Measurements from ENCODE around the gene PCSK6.
A peak's percentile ranks its signal among the peaks of the same experiment; 100 is the strongest.

The PCSK6 gene

DNA sequence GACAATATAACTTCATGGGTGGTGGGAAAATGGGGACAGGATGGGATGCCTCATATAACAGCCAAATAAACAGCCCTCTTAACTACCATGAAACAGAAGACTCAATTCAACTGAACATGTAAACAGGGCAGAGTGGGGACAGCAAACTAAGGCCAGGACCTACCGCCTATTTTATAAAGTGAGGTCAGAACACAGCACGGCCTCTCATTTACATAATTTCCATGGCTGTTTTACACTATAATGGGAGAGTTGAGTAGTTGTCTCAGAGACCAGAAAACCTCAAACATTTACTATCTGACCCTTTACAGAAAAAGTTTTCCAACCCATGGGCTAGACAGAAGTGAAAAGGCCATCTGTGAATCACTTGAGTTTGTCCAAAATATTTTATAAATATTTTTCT is 137.8 kb downstream of the PCSK6 start:
- H3K4me2 ChIP-seq (ENCODE audit: insufficient read depth, low read length) = no peak overlapping the region
- DNase-seq (no peak), ATAC-seq (ENCODE audit: insufficient read depth, low read depth) (no peak)
- no peak overlapping the region for H2AFZ ChIP-seq (ENCODE audit: low read depth, low read length)
- TF ChIP-seq EZH2 (IDR thresholded peaks at IDR 0.05; ENCODE audit: borderline replicate concordance, low read depth, low read length, severe bottlenecking) (no peak), CTCF (IDR thresholded peaks at IDR 0.05; ENCODE audit: borderline replicate concordance, extremely low read depth, low read length, poor library complexity, severe bottlenecking) (no peak)
- no peaks in the 10 kb centered on the region for H3K27me3 ChIP-seq (ENCODE audit: insufficient read depth, low read length, poor library complexity)
- H3K4me3 ChIP-seq (ENCODE audit: low read depth in 1 of 2, low read length in 2 of 2) = no peak overlapping the region
- H3K9ac ChIP-seq (ENCODE audit: low read depth, low read length) = no peak overlapping the region
- no peak overlapping the region for H3K27ac ChIP-seq (ENCODE audit: low read length)
- H3K36me3 ChIP-seq (ENCODE audit: insufficient read depth, low read length) = no peaks in the 10 kb centered on the region
- peaks cover 15% of the 10 kb centered on the region for H3K4me1 ChIP-seq (ENCODE audit: insufficient read depth, low read length)
- H3K9me3 ChIP-seq (ENCODE audit: insufficient read depth, low read length, severe bottlenecking) = no peaks in the 10 kb centered on the region
- H3K79me2 ChIP-seq (ENCODE audit: insufficient read depth, low read length) = no peaks in the 10 kb centered on the region
- no peaks in the 10 kb centered on the region for H4K20me1 ChIP-seq (ENCODE audit: insufficient read depth, low read length)

- H3K27me3 ChIP-seq (ENCODE audit: insufficient read depth, low read length, poor library complexity) = no peaks in the 10 kb centered on the region
- H3K4me1 ChIP-seq (ENCODE audit: insufficient read depth, low read length) = peaks cover 18% of the 10 kb centered on the region
- no peak overlapping the region for H3K9ac ChIP-seq (ENCODE audit: low read depth, low read length)
- H2AFZ ChIP-seq (ENCODE audit: low read depth, low read length) = peak overlapping the region; percentile 8
- no peaks in the 10 kb centered on the region for H3K36me3 ChIP-seq (ENCODE audit: insufficient read depth, low read length)
- no peak overlapping the region for H3K4me2 ChIP-seq (ENCODE audit: insufficient read depth, low read length)
- DNase-seq (no peak), ATAC-seq (ENCODE audit: insufficient read depth, low read depth) (no peak)
- H3K27ac ChIP-seq (ENCODE audit: low read length) = peak overlapping the region; percentile 59
- no peaks in the 10 kb centered on the region for H3K9me3 ChIP-seq (ENCODE audit: insufficient read depth, low read length, severe bottlenecking)
- H3K4me3 ChIP-seq (ENCODE audit: low read depth in 1 of 2, low read length in 2 of 2) = no peak overlapping the region
- H3K79me2 ChIP-seq (ENCODE audit: insufficient read depth, low read length) = no peaks in the 10 kb centered on the region
- no peak for TF ChIP-seq CTCF (IDR thresholded peaks at IDR 0.05; ENCODE audit: borderline replicate concordance, extremely low read depth, low read length, poor library complexity, severe bottlenecking)
- no peak for TF ChIP-seq EZH2 (IDR thresholded peaks at IDR 0.05; ENCODE audit: borderline replicate concordance, low read depth, low read length, severe bottlenecking)
- H4K20me1 ChIP-seq (ENCODE audit: insufficient read depth, low read length) = no peaks in the 10 kb centered on the region
These were observed 140.2 kb downstream of the PCSK6 start for GRCh38 chr15:101349047-101349951.

GRCh38 chr15:101348643-101349042 is 140.9 kb downstream of the PCSK6 start:
- Histone ChIP-seq H2AFZ (ENCODE audit: low read depth, low read length) (peak overlapping the region; percentile 8; the same call in 1 of the 2 replicates), H3K27me3 (ENCODE audit: insufficient read depth, low read length, poor library complexity) (no peaks in the 10 kb centered on the region), H3K79me2 (ENCODE audit: insufficient read depth, low read length) (no peaks in the 10 kb centered on the region), H3K4me1 (ENCODE audit: insufficient read depth, low read length) (peaks cover 18% of the 10 kb centered on the region), H4K20me1 (ENCODE audit: insufficient read depth, low read length) (no peaks in the 10 kb centered on the region), H3K9me3 (ENCODE audit: insufficient read depth, low read length, severe bottlenecking) (no peaks in the 10 kb centered on the region), H3K27ac (ENCODE audit: low read length) (peak overlapping the region; percentile 24), H3K36me3 (ENCODE audit: insufficient read depth, low read length) (no peaks in the 10 kb centered on the region), H3K9ac (ENCODE audit: low read depth, low read length) (no peak overlapping the region), H3K4me2 (ENCODE audit: insufficient read depth, low read length) (no peak overlapping the region), H3K4me3 (ENCODE audit: low read depth in 1 of 2, low read length in 2 of 2) (no peak overlapping the region)
- DNase-seq (no peak), ATAC-seq (ENCODE audit: insufficient read depth, low read depth) (no peak)
- TF ChIP-seq CTCF (IDR thresholded peaks at IDR 0.05; ENCODE audit: borderline replicate concordance, extremely low read depth, low read length, poor library complexity, severe bottlenecking) (no peak), EZH2 (IDR thresholded peaks at IDR 0.05; ENCODE audit: borderline replicate concordance, low read depth, low read length, severe bottlenecking) (no peak)
